ENCODE results near the gene ADAM19. TPM values are rescaled to one million over a fixed set of nuclear protein-coding genes. Genes with fewer than 3 reads are reported as not detected.

The ADAM19 gene
- total and polyA plus RNA-seq, 2 experiments from 2014 or later, result 9.1 to 13.2 TPM

- no peak overlapping the region for H3K4me2 ChIP-seq
- no peaks in the 10 kb centered on the region for H3K9me3 Mint-ChIP-seq
- no peak overlapping the region for H3K4me3 Mint-ChIP-seq
- no peak overlapping the region for H3K27ac Mint-ChIP-seq
- no peaks in the 10 kb centered on the region for H4K20me1 ChIP-seq (replicated peaks; ENCODE audit: insufficient read depth)
- TF ChIP-seq CREB1 (CRISPR knock-in tag; IDR thresholded peaks at IDR 0.05; ENCODE audit: low read depth) (no peak), ZNF331 (CRISPR knock-in tag; IDR thresholded peaks at IDR 0.05; ENCODE audit: low read depth) (no peak), STAT1 (IDR thresholded peaks at IDR 0.05; ENCODE audit: unreplicated experiment) (no peak), ZNF462 (CRISPR knock-in tag; IDR thresholded peaks at IDR 0.05) (no peak), EZH2 (IDR thresholded peaks at IDR 0.05; ENCODE audit: low read depth, unreplicated experiment) (no peak), POLR2AphosphoS5 (IDR thresholded peaks at IDR 0.05; ENCODE audit: low read depth) (no peak), EZH2phosphoT487 (IDR thresholded peaks at IDR 0.05; ENCODE audit: unreplicated experiment) (no peak), ZNF114 (CRISPR knock-in tag; IDR thresholded peaks at IDR 0.05) (no peak), REST (IDR thresholded peaks at IDR 0.05; ENCODE audit: unreplicated experiment) (no peak), NANOG (IDR thresholded peaks at IDR 0.05; ENCODE audit: borderline replicate concordance) (no peak), JUNB (IDR thresholded peaks at IDR 0.05; ENCODE audit: unreplicated experiment) (no peak), CTCF (conservative IDR thresholded peaks at IDR 0.05; ENCODE audit: low read depth in 2 of 2) (no peak)
- TF ChIP-seq, protein P1, sequence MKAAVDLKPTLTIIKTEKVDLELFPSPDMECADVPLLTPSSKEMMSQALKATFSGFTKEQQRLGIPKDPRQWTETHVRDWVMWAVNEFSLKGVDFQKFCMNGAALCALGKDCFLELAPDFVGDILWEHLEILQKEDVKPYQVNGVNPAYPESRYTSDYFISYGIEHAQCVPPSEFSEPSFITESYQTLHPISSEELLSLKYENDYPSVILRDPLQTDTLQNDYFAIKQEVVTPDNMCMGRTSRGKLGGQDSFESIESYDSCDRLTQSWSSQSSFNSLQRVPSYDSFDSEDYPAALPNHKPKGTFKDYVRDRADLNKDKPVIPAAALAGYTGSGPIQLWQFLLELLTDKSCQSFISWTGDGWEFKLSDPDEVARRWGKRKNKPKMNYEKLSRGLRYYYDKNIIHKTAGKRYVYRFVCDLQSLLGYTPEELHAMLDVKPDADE (IDR thresholded peaks at IDR 0.05), result no peak
- no peak overlapping the region for H3K27ac ChIP-seq (ENCODE audit: low read depth)
- no peaks in the 10 kb centered on the region for H3K27me3 Mint-ChIP-seq (ENCODE audit: insufficient read depth, low read depth, poor library complexity)
- no peaks in the 10 kb centered on the region for H3K27me3 ChIP-seq (ENCODE audit: insufficient read depth)
- H3K4me1 Mint-ChIP-seq, result peaks cover 11% of the 10 kb centered on the region
- H3K36me3 Mint-ChIP-seq (ENCODE audit: low read depth), result no peaks in the 10 kb centered on the region
- DNase-seq (ENCODE audit: low spot score) (no peak), ATAC-seq (no peak)
- no peak overlapping the region for H3K4me3 ChIP-seq
- no peak overlapping the region for H2AFZ ChIP-seq
- no peaks in the 10 kb centered on the region; the same call in 1 of the 2 replicates for H3K4me1 ChIP-seq (ENCODE audit: insufficient read depth)
- no peaks in the 10 kb centered on the region for H3F3A ChIP-seq (replicated peaks; ENCODE audit: low read depth)
- no peaks in the 10 kb centered on the region; the same call in none of the 2 replicates for H3K79me2 ChIP-seq (replicated peaks; ENCODE audit: insufficient read depth)
- no peaks in the 10 kb centered on the region for H3K36me3 ChIP-seq (ENCODE audit: insufficient read depth)
- no peaks in the 10 kb centered on the region for H3K9me2 ChIP-seq (ENCODE audit: insufficient read depth)
Measured at GRCh38 chr5:157555037-157555640, 20.4 kb downstream of the ADAM19 start.

Measured in GM23338 (cell line).